H9 (cell line): ENCODE results near the gene CELF6. TPM values are rescaled to one million over a fixed set of nuclear protein-coding genes. Genes with fewer than 3 reads are reported as not detected.

Experiments used
- DNase-seq: peaks from one replicate; pipeline ENCODE4 v3.0.0-alpha.2; 2017
- H2AFZ ChIP-seq: one replicate; pipeline ENCODE4 v1.6.1; 2013; ENCODE audit warnings: mild to moderate bottlenecking, low read length, control low read depth, moderate library complexity
- H2AK5ac ChIP-seq: 2 replicates; pipeline ENCODE4 v1.6.1; 2013; ENCODE audit warnings: low read length, control low read depth, mixed read lengths; ENCODE audit not compliant: insufficient read length
- H2BK120ac ChIP-seq: one replicate; pipeline ENCODE4 v1.6.1; 2013; ENCODE audit warnings: low read depth, mild to moderate bottlenecking, low read length, control low read depth, inconsistent platforms; ENCODE audit not compliant: poor library complexity, severe bottlenecking
- H2BK12ac ChIP-seq: 2 replicates; pipeline ENCODE4 v1.6.1; 2013; ENCODE audit warnings: low read length, control low read depth, mixed read lengths, low read depth; ENCODE audit not compliant: insufficient read length
- H2BK15ac ChIP-seq: 2 replicates; pipeline ENCODE4 v1.6.1; 2013; ENCODE audit warnings: low read depth, low read length, control low read depth
- H2BK20ac ChIP-seq: one replicate; pipeline ENCODE4 v1.6.1; 2013; ENCODE audit warnings: low read depth, mild to moderate bottlenecking, low read length, control low read depth, inconsistent platforms; ENCODE audit not compliant: poor library complexity, severe bottlenecking
- H2BK5ac ChIP-seq: 2 replicates; pipeline ENCODE4 v1.6.1; 2013; ENCODE audit warnings: low read length, control low read depth, mixed read lengths; ENCODE audit not compliant: insufficient read length
- H3K14ac ChIP-seq: 2 replicates; pipeline ENCODE4 v1.6.1; 2013; ENCODE audit warnings: low read length, control low read depth; ENCODE audit not compliant: insufficient read depth
- H3K18ac ChIP-seq: 2 replicates; pipeline ENCODE4 v1.6.1; 2013; ENCODE audit warnings: low read depth, mild to moderate bottlenecking, mixed read lengths, low read length, control low read depth; ENCODE audit not compliant: insufficient read length
- H3K23ac ChIP-seq: 2 replicates; pipeline ENCODE4 v1.6.1; 2013; ENCODE audit warnings: low read length, control low read depth, mixed read lengths, low read depth; ENCODE audit not compliant: insufficient read length
- H3K23me2 ChIP-seq: 2 replicates; pipeline ENCODE4 v1.6.1; 2013; ENCODE audit warnings: low read depth, mild to moderate bottlenecking, mixed read lengths, low read length, control low read depth; ENCODE audit not compliant: insufficient read length, poor library complexity, severe bottlenecking
- H3K27ac ChIP-seq: 2 replicates; pipeline ENCODE4 v1.5.1; 2013; ENCODE audit warnings: low read length, control low read depth, mixed read lengths, low read depth; ENCODE audit not compliant: insufficient read length
- H3K27me3 ChIP-seq: 2 replicates; pipeline ENCODE4 v1.6.1; 2013; ENCODE audit warnings: low read length, control low read depth, inconsistent platforms; ENCODE audit not compliant: insufficient read depth
- H3K4ac ChIP-seq: 2 replicates; pipeline ENCODE4 v1.6.1; 2013; ENCODE audit warnings: low read depth, mild to moderate bottlenecking, control low read depth, inconsistent platforms, low read length, moderate library complexity
- H3K4me1 ChIP-seq: 2 replicates; pipeline ENCODE4 v1.6.1; 2013; ENCODE audit warnings: low read length, control low read depth, inconsistent platforms; ENCODE audit not compliant: insufficient read depth
- H3K4me2 ChIP-seq: 2 replicates; pipeline ENCODE4 v1.6.1; 2013; ENCODE audit warnings: low read length, control low read depth, mixed read lengths; ENCODE audit not compliant: insufficient read length, insufficient read depth
- H3K56ac ChIP-seq: 2 replicates; pipeline ENCODE4 v1.6.1; 2013; ENCODE audit warnings: low read depth, mild to moderate bottlenecking, mixed read lengths, low read length, control low read depth; ENCODE audit not compliant: insufficient read length
- H3K79me1 ChIP-seq: 2 replicates; pipeline ENCODE4 v1.6.1; 2013; ENCODE audit warnings: low read depth, mild to moderate bottlenecking, moderate library complexity, low read length, control low read depth, inconsistent platforms; ENCODE audit not compliant: insufficient read depth, poor library complexity, severe bottlenecking
- H3K79me2 ChIP-seq: 2 replicates; pipeline ENCODE4 v1.6.1; 2013; ENCODE audit warnings: low read length, control low read depth, inconsistent platforms; ENCODE audit not compliant: insufficient read depth
- H3K9ac ChIP-seq: 2 replicates; pipeline ENCODE4 v1.6.1; 2013; ENCODE audit warnings: low read length, control low read depth, mixed read lengths; ENCODE audit not compliant: insufficient read length; ENCODE audit errors: extremely low read depth
- H3K9me3 ChIP-seq: one replicate; pipeline ENCODE4 v1.6.1; 2013; ENCODE audit warnings: low read depth, low read length, inconsistent platforms; ENCODE audit not compliant: control insufficient read depth
- H3T11ph ChIP-seq: one replicate; pipeline ENCODE4 v1.6.1; 2013; ENCODE audit warnings: mild to moderate bottlenecking, low read length, control low read depth, inconsistent platforms
- H4K20me1 ChIP-seq: one replicate; pipeline ENCODE4 v1.6.1; 2013; ENCODE audit not compliant: control insufficient read depth, insufficient read length, insufficient read depth
- H4K5ac ChIP-seq: 2 replicates; pipeline ENCODE4 v1.6.1; 2013; ENCODE audit warnings: low read depth, mild to moderate bottlenecking, mixed read lengths, low read length, control low read depth; ENCODE audit not compliant: insufficient read length
- H4K8ac ChIP-seq: replicated peaks from 2 replicates; pipeline ENCODE4 v1.6.1; 2013; ENCODE audit warnings: low read length, control low read depth, mixed read lengths, low read depth; ENCODE audit not compliant: insufficient read length
- H4K91ac ChIP-seq: 2 replicates; pipeline ENCODE4 v1.6.1; 2013; ENCODE audit warnings: low read depth, mild to moderate bottlenecking, moderate library complexity, mixed read lengths, low read length, control low read depth; ENCODE audit not compliant: insufficient read length
- H3K27ac Mint-ChIP-seq, 3 experiments: 2 replicates in 2 of 3; 3 replicates in 1 of 3; pipeline ENCODE4 v1.8.0; 2020 to 2021; ENCODE audit warnings: mixed read lengths in 3 of 3, mild to moderate bottlenecking in 1 of 3, moderate library complexity in 1 of 3
- H3K27me3 Mint-ChIP-seq: 2 replicates; pipeline ENCODE4 v1.8.0; 2021; ENCODE audit warnings: low read depth, mild to moderate bottlenecking, moderate library complexity, mixed read lengths
- H3K36me3 Mint-ChIP-seq, 3 experiments: 2 replicates in 2 of 3; 3 replicates in 1 of 3; pipeline ENCODE4 v1.8.0; 2020 to 2021; ENCODE audit warnings: low read depth in 3 of 3, mixed read lengths in 3 of 3; ENCODE audit not compliant: insufficient read depth in 1 of 3
- H3K4me1 Mint-ChIP-seq, 2 experiments: 2 replicates each; pipeline ENCODE4 v1.8.0; 2020; ENCODE audit warnings: mixed read lengths in 2 of 2
- H3K4me3 Mint-ChIP-seq, 2 experiments: 2 replicates in 1 of 2; 3 replicates in 1 of 2; pipeline ENCODE4 v1.8.0; 2020 to 2021; ENCODE audit warnings: mild to moderate bottlenecking in 2 of 2, mixed read lengths in 2 of 2, moderate library complexity in 1 of 2
- H3K9me3 Mint-ChIP-seq, 2 experiments: 2 replicates in 1 of 2; 3 replicates in 1 of 2; pipeline ENCODE4 v1.8.0; 2020; ENCODE audit warnings: mild to moderate bottlenecking in 2 of 2, mixed read lengths in 2 of 2, moderate library complexity in 1 of 2
- WGBS: extraction: QIAGEN DNeasy Blood & Tissue Kit; methylation state at CpG from one replicate; pipeline ENCODE4 v1.1.7; 2013; ENCODE audit warnings: missing lambda C conversion rate, low lambda C conversion rate, mixed read lengths; ENCODE audit not compliant: insufficient read length; ENCODE audit errors: extremely low coverage; 5-methylcytosine and 5-hydroxymethylcytosine counted together
- total RNA-seq: library from RNA; stranded (reverse); gene quantifications from 2 replicates; pipeline ENCODE4 v1.2.1, GENCODE V29; 2021
- TF ChIP-seq, protein P1 (sequence below): fragments of 200-600 bp; sonication (generic); conservative IDR thresholded peaks from 3 replicates; pipeline ENCODE4 v1.8.0; 2021; ENCODE audit warnings: antibody characterized with exemption, mild to moderate bottlenecking

Gene CELF6
- total RNA-seq, 1 experiment from 2014 or later = 0.13 TPM

DNA sequence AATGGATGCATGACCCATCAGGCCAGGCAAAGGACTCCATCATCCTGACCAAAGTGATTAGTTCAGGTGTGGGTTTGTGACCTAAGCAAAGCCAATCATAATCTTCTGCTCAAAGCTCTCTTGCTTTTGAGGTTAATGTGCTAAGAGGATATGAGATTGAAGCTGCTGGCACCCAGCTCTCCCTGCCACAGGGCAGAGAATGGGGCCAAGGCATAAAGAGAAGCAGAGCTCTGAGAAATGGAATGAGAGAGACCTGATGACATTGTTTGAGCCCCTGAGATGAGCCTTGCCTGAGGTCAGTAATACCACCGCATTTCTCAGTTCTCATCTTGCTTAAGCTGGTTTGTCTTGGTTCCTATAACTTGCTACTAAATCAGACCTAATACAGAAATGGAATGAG lies 41.2 kb downstream of the CELF6 start:
- no peak overlapping the region for H3K14ac ChIP-seq
- no peak overlapping the region for H3T11ph ChIP-seq
- Mint-ChIP-seq H3K9me3 (no peaks in the 10 kb centered on the region), H3K4me1 (no peaks in the 10 kb centered on the region; a peak in 1 of 4 replicates), H3K27me3 (peaks cover 48% of the 10 kb centered on the region), H3K27ac (no peak overlapping the region), H3K4me3 (no peak overlapping the region), H3K36me3 (no peaks in the 10 kb centered on the region)
- no peaks in the 10 kb centered on the region; the same call in 1 of the 2 replicates for H3K27me3 ChIP-seq
- no peak overlapping the region for H3K18ac ChIP-seq
- no peak overlapping the region for H2BK12ac ChIP-seq
- no peak overlapping the region for H2BK15ac ChIP-seq
- H2AFZ ChIP-seq = no peak overlapping the region
- no peak overlapping the region for H2BK20ac ChIP-seq
- no peaks in the 10 kb centered on the region for H3K23me2 ChIP-seq
- TF ChIP-seq, protein P1, sequence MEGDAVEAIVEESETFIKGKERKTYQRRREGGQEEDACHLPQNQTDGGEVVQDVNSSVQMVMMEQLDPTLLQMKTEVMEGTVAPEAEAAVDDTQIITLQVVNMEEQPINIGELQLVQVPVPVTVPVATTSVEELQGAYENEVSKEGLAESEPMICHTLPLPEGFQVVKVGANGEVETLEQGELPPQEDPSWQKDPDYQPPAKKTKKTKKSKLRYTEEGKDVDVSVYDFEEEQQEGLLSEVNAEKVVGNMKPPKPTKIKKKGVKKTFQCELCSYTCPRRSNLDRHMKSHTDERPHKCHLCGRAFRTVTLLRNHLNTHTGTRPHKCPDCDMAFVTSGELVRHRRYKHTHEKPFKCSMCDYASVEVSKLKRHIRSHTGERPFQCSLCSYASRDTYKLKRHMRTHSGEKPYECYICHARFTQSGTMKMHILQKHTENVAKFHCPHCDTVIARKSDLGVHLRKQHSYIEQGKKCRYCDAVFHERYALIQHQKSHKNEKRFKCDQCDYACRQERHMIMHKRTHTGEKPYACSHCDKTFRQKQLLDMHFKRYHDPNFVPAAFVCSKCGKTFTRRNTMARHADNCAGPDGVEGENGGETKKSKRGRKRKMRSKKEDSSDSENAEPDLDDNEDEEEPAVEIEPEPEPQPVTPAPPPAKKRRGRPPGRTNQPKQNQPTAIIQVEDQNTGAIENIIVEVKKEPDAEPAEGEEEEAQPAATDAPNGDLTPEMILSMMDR = no peak
- no peak overlapping the region for H3K4ac ChIP-seq
- no peak overlapping the region for H3K9ac ChIP-seq
- H3K4me1 ChIP-seq = no peaks in the 10 kb centered on the region
- H4K5ac ChIP-seq = no peak overlapping the region
- H3K4me2 ChIP-seq = no peak overlapping the region
- no peak overlapping the region for H2BK120ac ChIP-seq
- no peak overlapping the region for H3K23ac ChIP-seq
- no peak overlapping the region for H3K27ac ChIP-seq
- H3K9me3 ChIP-seq = no peaks in the 10 kb centered on the region
- no CpG with 5 or more reads among the region's 1 CpG for WGBS
- H4K20me1 ChIP-seq = no peaks in the 10 kb centered on the region
- H4K8ac ChIP-seq = no peak overlapping the region
- DNase-seq = no peak
- no peaks in the 10 kb centered on the region for H3K79me2 ChIP-seq
- no peak overlapping the region for H2AK5ac ChIP-seq
- no peak overlapping the region for H2BK5ac ChIP-seq
- no peak overlapping the region for H4K91ac ChIP-seq
- no peaks in the 10 kb centered on the region for H3K79me1 ChIP-seq
- no peak overlapping the region for H3K56ac ChIP-seq
